ENCODE measurements around the gene TANC1. TPM values are rescaled to one million over a fixed set of nuclear protein-coding genes. Genes with fewer than 3 reads are reported as not detected.

TANC1 gene
- total RNA-seq, 6 experiments from 2014 or later = 4.0 to 12.7 (median 11.3) TPM

DNA sequence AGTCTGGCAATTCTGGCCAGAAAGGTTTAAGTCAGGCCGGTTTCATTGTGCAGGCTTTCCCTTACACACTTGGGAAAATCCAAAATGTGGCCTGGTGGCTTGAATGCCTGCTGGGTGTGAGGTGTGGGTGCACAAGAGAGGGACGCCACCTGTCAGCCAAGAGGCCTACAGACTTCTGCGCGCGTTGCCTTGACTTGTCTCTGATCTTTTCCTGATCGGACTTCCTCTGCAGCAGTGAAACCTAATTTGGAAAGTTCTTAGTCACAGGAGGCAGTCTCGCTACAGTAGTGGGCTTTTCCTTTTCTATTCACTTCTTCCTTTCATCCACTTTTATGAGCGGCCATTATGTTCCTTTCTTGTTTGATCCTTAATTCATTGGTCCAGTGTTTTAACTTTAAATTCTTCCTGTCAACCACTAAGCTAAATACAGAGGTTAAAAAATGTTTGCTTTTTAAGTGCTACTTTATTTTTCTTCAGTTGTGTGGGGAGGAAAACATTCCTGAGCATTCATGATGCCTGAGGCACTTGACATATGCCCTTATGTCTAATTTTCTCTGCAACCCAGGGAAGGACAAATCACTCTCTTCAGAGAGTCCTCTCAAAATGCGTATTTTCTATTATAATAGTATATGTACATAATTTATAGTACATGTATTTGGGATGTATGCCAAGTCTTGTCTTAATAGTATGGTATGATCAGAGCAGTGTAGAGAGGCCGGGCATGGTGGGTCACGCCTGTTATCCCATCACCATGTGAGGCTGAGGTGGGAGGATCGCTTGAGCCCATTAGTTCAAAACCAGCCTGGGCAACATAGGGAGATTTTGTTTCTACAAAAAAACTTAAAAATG lies 189.1 kb downstream of the TANC1 start:
- no peak overlapping the region for H3K27ac ChIP-seq
- intact Hi-C loops (cut with DNase I) = no loop called here
- ATAC-seq (peak in 1 of 4 donors; percentile 25), DNase-seq (no peak)
- no peak for TF ChIP-seq POLR2A (IDR thresholded peaks at IDR 0.05)
- TF ChIP-seq, protein P1, sequence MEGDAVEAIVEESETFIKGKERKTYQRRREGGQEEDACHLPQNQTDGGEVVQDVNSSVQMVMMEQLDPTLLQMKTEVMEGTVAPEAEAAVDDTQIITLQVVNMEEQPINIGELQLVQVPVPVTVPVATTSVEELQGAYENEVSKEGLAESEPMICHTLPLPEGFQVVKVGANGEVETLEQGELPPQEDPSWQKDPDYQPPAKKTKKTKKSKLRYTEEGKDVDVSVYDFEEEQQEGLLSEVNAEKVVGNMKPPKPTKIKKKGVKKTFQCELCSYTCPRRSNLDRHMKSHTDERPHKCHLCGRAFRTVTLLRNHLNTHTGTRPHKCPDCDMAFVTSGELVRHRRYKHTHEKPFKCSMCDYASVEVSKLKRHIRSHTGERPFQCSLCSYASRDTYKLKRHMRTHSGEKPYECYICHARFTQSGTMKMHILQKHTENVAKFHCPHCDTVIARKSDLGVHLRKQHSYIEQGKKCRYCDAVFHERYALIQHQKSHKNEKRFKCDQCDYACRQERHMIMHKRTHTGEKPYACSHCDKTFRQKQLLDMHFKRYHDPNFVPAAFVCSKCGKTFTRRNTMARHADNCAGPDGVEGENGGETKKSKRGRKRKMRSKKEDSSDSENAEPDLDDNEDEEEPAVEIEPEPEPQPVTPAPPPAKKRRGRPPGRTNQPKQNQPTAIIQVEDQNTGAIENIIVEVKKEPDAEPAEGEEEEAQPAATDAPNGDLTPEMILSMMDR (IDR thresholded peaks at IDR 0.05) = no peak
- H3K4me1 ChIP-seq = peaks cover 0 to 12% (median 6%) of the 10 kb centered on the region in 4 donors
- no peaks in the 10 kb centered on the region for H3K36me3 ChIP-seq
- H3K27me3 ChIP-seq = no peaks in the 10 kb centered on the region
- no peak overlapping the region for H3K4me3 ChIP-seq
- WGBS (ENCODE audit: insufficient coverage, low coverage, low lambda C conversion rate, missing lambda C conversion rate) = 85% methylated on average over 11 of the region's 12 CpGs
- no peaks in the 10 kb centered on the region for H3K9me3 ChIP-seq

DNA sequence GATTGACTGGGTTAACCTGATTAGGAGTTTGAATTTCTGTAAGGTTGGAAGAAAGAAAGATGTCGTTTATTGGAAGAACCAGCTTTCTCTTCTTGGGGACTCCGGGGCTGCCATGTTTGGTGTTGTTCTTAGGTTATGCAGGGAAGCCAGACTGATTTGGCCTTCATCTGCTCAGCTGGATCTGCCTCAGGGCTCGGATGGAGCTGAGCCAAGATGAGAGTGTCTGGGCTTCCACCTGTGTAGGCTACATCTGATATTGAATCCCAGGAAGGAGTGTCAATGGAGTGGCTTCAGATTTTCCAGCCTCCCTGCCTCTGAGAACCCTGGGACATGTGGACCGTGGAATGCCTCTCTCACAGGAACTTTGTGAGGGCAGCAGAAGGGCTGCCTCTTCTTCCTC lies 192.0 kb downstream of the TANC1 start:
- DNase-seq = no peak
- Histone ChIP-seq H3K27me3 (no peaks in the 10 kb centered on the region), H3K9me3 (no peaks in the 10 kb centered on the region), H3K4me1 (peaks cover 0 to 10% (median 6%) of the 10 kb centered on the region in 4 donors), H3K4me3 (no peak overlapping the region), H3K36me3 (peaks cover 0 to 6% (median 0%) of the 10 kb centered on the region in 4 donors), H3K27ac (no peak overlapping the region)
- no peak for ATAC-seq
- WGBS (ENCODE audit: insufficient coverage, low coverage, low lambda C conversion rate, missing lambda C conversion rate) = 74% methylated on average over 3 of the region's 4 CpGs
- TF ChIP-seq, protein P1 (IDR thresholded peaks at IDR 0.05) = no peak
- TF ChIP-seq POLR2A (IDR thresholded peaks at IDR 0.05) = no peak
- intact Hi-C loops (cut with DNase I) = no loop called here

DNA sequence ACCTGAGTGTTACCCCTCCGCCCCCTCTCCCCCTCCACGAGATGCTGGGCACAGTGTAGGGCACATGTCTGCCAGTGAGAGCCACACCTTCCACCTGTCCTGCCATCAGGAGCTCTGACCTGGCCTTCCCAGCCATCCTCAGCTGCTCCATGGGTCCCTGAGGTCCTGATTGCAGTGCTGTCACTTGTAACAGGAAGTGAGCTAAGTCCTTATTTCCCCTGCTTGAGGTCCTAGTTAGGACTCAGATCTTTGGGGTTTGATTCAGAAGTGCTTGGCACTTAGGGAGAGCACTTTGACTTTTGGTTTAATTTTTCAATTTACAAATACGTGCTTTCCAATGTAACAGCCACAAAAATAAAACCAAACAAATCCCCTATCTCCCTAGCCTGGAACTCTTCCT lies 192.5 kb downstream of the TANC1 start:
- intact Hi-C loops (cut with DNase I) = no loop called here
- no peak overlapping the region for H3K4me3 ChIP-seq
- H3K27me3 ChIP-seq = no peaks in the 10 kb centered on the region
- peak; percentile 21 to 29 (median 24) for ATAC-seq
- no peak for TF ChIP-seq POLR2A (IDR thresholded peaks at IDR 0.05)
- TF ChIP-seq, protein P1 (IDR thresholded peaks at IDR 0.05) = no peak
- H3K27ac ChIP-seq = no peak overlapping the region
- WGBS (ENCODE audit: insufficient coverage, low coverage, low lambda C conversion rate, missing lambda C conversion rate) = 42% methylated on average over 3 of the region's 3 CpGs
- no peak for DNase-seq
- peaks cover 0 to 6% (median 0%) of the 10 kb centered on the region in 4 donors for H3K36me3 ChIP-seq
- peaks cover 0 to 4% (median 3%) of the 10 kb centered on the region in 4 donors for H3K4me1 ChIP-seq
- no peaks in the 10 kb centered on the region for H3K9me3 ChIP-seq

DNA sequence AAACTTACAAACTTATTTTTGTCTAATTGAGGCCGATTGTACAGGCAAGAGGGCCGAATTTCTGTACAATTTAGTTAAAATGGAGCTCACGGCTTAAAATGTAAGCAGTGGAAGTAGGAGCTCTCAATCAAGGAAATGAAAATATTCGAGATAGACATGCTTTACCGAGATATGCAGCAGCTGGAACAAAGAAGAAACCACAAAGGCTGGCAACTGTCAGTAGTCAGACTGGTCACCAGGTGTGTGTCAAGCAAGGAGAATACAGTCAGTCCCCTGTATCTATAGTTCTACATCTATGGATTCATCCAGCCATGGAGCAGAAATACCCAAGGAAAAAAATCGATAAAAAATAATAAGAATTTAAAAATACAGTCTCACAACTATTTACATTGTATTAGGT lies 195.5 kb downstream of the TANC1 start:
- no peak overlapping the region for H3K27ac ChIP-seq

More for the DNA sequence above, 195.5 kb downstream of the TANC1 start:
- Histone ChIP-seq H3K4me3 (no peak overlapping the region), H3K4me1 (no peaks in the 10 kb centered on the region), H3K27me3 (no peaks in the 10 kb centered on the region), H3K9me3 (no peaks in the 10 kb centered on the region), H3K36me3 (peaks cover 0 to 6% (median 1%) of the 10 kb centered on the region in 4 donors)
- intact Hi-C loops (cut with DNase I) = no loop called here
- no peak for ATAC-seq
- DNase-seq = no peak
- WGBS (ENCODE audit: insufficient coverage, low coverage, low lambda C conversion rate, missing lambda C conversion rate) = 55% methylated on average over 6 of the region's 6 CpGs
- TF ChIP-seq, protein P1 (IDR thresholded peaks at IDR 0.05) = no peak
- TF ChIP-seq POLR2A (IDR thresholded peaks at IDR 0.05) = no peak

All from right lobe of liver (tissue), 6 donors.